Measurements from ENCODE around the gene PIGN. TPM values are rescaled to one million over a fixed set of nuclear protein-coding genes. Genes with fewer than 3 reads are reported as not detected.

PIGN gene
- total RNA-seq, 2 experiments from 2014 or later, result 24.9 to 28.1 TPM

- no peak overlapping the region for H3K4me3 Mint-ChIP-seq
- H3K9me3 Mint-ChIP-seq, result no peaks in the 10 kb centered on the region
- DNase-seq, result no peak
- no peak overlapping the region for H3K27ac Mint-ChIP-seq
- H3K36me3 Mint-ChIP-seq (ENCODE audit: low read depth), result peaks cover 2% of the 10 kb centered on the region
- no peak for TF ChIP-seq CTCF (IDR thresholded peaks at IDR 0.05)
- intact Hi-C loops (cut with micrococcal nuclease), result no loop called here
- ATAC-seq, result no peak
- POLR2A ChIA-PET, result interaction anchor here (0.5 kb wide), 1 partner anchor 49 kb away, joined by 3 read pairs; no protein-coding TSS in a partner anchor
- CTCF ChIA-PET, result interaction anchor here (1.4 to 1.6 kb wide), 2 partner anchors 40 to 546 kb away, joined by 3 to 8 read pairs; no protein-coding TSS in a partner anchor
- H3K4me1 Mint-ChIP-seq (ENCODE audit: low read depth), result no peaks in the 10 kb centered on the region
- H3K27me3 Mint-ChIP-seq, result no peaks in the 10 kb centered on the region
Measured at GRCh38 chr18:62128157-62128556, 58.7 kb downstream of the PIGN start.

- Mint-ChIP-seq H3K36me3 (ENCODE audit: low read depth) (peaks cover 3% of the 10 kb centered on the region), H3K4me1 (ENCODE audit: low read depth) (no peaks in the 10 kb centered on the region), H3K27me3 (no peaks in the 10 kb centered on the region), H3K27ac (no peak overlapping the region), H3K4me3 (no peak overlapping the region), H3K9me3 (no peaks in the 10 kb centered on the region)
- no peak for DNase-seq
- POLR2A ChIA-PET, result no interaction called here
- TF ChIP-seq CTCF (IDR thresholded peaks at IDR 0.05), result no peak
- CTCF ChIA-PET, result interaction anchor here (1.1 kb wide), 1 partner anchor 545 kb away, joined by 4 read pairs; no protein-coding TSS in a partner anchor
- intact Hi-C loops (cut with micrococcal nuclease), result no loop called here
- no peak for ATAC-seq
Measured at GRCh38 chr18:62126737-62127136, 60.1 kb downstream of the PIGN start.

- no peak overlapping the region for H3K27ac Mint-ChIP-seq
- peaks cover 3% of the 10 kb centered on the region for H3K36me3 Mint-ChIP-seq (ENCODE audit: low read depth)
- POLR2A ChIA-PET, result no interaction called here
- CTCF ChIA-PET, result no interaction called here
- ATAC-seq, result no peak
- TF ChIP-seq CTCF (IDR thresholded peaks at IDR 0.05), result no peak
- H3K4me1 Mint-ChIP-seq (ENCODE audit: low read depth), result no peaks in the 10 kb centered on the region
- no peak overlapping the region for H3K4me3 Mint-ChIP-seq
- intact Hi-C loops (cut with micrococcal nuclease), result no loop called here
- no peaks in the 10 kb centered on the region for H3K27me3 Mint-ChIP-seq
- no peaks in the 10 kb centered on the region for H3K9me3 Mint-ChIP-seq
- no peak for DNase-seq
Measured at GRCh38 chr18:62125702-62126101, 61.2 kb downstream of the PIGN start.

GRCh38 chr18:62122330-62122729 is 64.5 kb downstream of the PIGN start:
- CTCF ChIA-PET, result interaction anchor here (0.7 to 3.4 kb wide), 2 partner anchors 10 to 21 kb away, joined by 3 to 21 read pairs; no protein-coding TSS in a partner anchor
- no peaks in the 10 kb centered on the region for H3K4me1 Mint-ChIP-seq (ENCODE audit: low read depth)
- H3K27me3 Mint-ChIP-seq, result no peaks in the 10 kb centered on the region
- no peak for TF ChIP-seq CTCF (IDR thresholded peaks at IDR 0.05)
- no peak overlapping the region for H3K4me3 Mint-ChIP-seq
- intact Hi-C loops (cut with micrococcal nuclease), result no loop called here
- H3K36me3 Mint-ChIP-seq (ENCODE audit: low read depth), result peaks cover 4% of the 10 kb centered on the region
- ATAC-seq, result no peak
- POLR2A ChIA-PET, result no interaction called here
- H3K27ac Mint-ChIP-seq, result no peak overlapping the region
- no peak for DNase-seq
- no peaks in the 10 kb centered on the region for H3K9me3 Mint-ChIP-seq

GRCh38 chr18:62119884-62120283 is 67.0 kb downstream of the PIGN start:
- Mint-ChIP-seq H3K9me3 (no peaks in the 10 kb centered on the region), H3K4me1 (ENCODE audit: low read depth) (no peaks in the 10 kb centered on the region), H3K27me3 (no peaks in the 10 kb centered on the region), H3K36me3 (ENCODE audit: low read depth) (peaks cover 4% of the 10 kb centered on the region), H3K27ac (no peak overlapping the region), H3K4me3 (no peak overlapping the region)
- CTCF ChIA-PET, result no interaction called here
- DNase-seq (no peak), ATAC-seq (no peak)
- TF ChIP-seq CTCF (IDR thresholded peaks at IDR 0.05), result no peak
- POLR2A ChIA-PET, result no interaction called here
- intact Hi-C loops (cut with micrococcal nuclease), result no loop called here

All from activated CD8-positive, alpha-beta T cell treated with anti-CD3 and anti-CD28 coated beads for 36 hours (primary cell).